HG03354 (cell line): ENCODE data around the gene NAT10.
"Not testable (repeated sequence)": the region's sequence is repeated elsewhere in the genome, so short reads cannot be mapped to it uniquely, and the experiment has no call there.

ENCODE experiments used
- ATAC-seq: cut with Tn5 transposase; IDR thresholded peaks from one replicate; pipeline ENCODE4 v1.9.1; 2021; ENCODE audit warnings: mild to moderate bottlenecking; ENCODE audit not compliant: unreplicated experiment, poor library complexity, severe bottlenecking

The NAT10 gene

GRCh38 chr11:34105079-34105956, at the start of gene NAT10:
Gene NAT10, plus strand, starts transcription at chr11:34105629. Its CDS starts 2,597 bp downstream, at chr11:34108226.
- ATAC-seq = peak; percentile 92

GRCh38 chr11:34056672-34057071, 48.8 kb upstream of the NAT10 start:
- ATAC-seq = no peak

GRCh38 chr11:34063061-34063795, 42.2 kb upstream of the NAT10 start:
- no peak for ATAC-seq

DNA sequence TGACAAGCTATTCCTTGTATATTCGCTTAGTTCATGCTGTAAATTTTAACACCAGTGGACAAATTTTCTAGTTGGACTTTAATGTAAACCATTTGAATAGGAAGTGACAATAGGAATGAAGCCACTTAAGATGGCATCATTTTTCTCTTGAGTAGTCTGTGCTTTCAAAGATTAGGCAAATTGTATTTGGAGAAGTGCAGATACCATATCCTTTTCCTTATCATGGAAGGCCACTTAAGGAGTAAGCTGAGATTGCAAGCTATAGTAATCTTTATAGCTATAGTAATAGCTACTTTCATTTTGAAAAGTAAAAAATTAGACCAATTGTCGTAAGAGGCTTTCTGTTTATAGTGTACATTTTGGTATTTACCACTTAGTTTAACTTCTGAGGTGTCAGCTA, 41.1 kb upstream of the NAT10 start:
- no peak for ATAC-seq

- no peak for ATAC-seq
Measured at GRCh38 chr11:34065505-34066203, 39.8 kb upstream of the NAT10 start.

DNA sequence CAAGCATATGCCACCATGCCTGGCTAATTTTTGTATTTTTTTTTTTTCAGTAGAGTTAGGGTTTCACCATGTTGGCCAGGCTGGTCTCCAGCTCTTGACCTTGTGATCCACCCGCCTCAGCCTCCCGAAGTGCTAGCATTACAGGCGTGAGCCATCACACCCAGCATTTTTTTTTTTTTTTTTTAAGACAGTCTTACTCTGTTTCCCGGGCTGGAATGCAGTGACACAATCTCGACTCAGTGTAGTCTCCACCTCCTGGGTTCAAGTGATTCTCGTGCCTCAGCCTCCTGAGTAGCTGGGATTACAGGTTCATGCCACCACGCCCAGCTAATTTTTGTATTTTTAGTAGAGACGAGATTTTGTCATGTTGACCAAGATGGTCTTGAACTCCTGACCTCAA, 38.7 kb upstream of the NAT10 start:
- not testable (repeated sequence) for ATAC-seq

DNA sequence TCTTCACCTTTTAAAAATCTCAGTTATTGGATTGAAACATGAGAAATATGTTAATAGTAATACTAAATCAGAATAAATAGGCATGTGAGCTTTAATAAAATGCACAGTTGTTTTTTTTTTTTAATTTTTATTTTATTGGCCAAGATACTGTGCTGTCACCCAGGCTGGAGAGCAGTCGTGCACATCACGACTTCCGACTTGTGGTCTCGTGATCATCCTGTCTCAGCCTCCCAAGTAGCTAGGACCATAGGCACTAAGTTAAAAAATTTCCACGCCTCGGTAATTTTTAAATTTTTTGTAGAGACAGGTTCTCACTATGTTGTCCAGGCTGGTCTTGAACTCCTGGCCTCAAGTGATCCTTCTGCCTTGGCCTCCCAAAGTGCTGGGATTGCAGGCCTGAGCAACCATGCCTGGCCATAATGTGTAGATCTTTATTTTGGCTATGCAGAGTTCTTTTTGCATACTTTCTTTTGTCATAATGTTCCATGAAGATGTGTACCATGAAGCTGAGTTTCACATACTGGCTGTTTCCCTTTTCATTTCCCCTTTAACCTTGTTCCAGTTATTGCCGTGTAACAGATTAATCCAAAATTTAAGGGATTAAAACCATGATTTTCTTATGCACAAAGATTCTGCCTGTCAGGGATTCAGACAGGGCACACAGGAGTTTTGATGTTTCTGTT, 37.9 kb upstream of the NAT10 start:
- no peak for ATAC-seq

GRCh38 chr11:34068111-34068510, 37.3 kb upstream of the NAT10 start:
- no peak for ATAC-seq

DNA sequence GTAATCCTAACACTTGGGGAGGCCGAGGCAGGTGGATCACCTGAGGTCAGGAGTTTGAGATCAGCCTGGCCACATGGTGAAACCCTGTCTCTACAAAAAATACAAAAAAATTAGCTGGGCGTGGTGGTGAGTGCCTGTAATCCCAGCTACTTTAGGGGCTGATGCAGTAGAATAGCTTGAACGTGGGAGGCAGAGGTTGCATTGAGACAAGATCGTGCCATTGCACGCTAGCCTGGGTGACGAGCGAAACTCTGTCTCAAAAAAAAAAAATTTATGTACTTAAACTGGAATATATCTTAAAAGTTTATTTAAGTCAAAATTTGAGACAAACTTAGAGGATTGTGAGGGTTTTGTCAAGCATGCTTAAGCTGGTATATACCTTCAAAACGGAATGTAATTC, 34.1 kb upstream of the NAT10 start:
- ATAC-seq = not testable (repeated sequence)

- ATAC-seq = no peak
Measured at GRCh38 chr11:34072041-34072440, 33.4 kb upstream of the NAT10 start.

GRCh38 chr11:34072832-34073231, 32.6 kb upstream of the NAT10 start:
- ATAC-seq = no peak

- ATAC-seq = no peak
Measured at GRCh38 chr11:34074391-34074790, 31.0 kb upstream of the NAT10 start.

- no peak for ATAC-seq
Measured at GRCh38 chr11:34075178-34075820, 30.1 kb upstream of the NAT10 start.

GRCh38 chr11:34080609-34081008, 24.8 kb upstream of the NAT10 start:
- no peak for ATAC-seq

- no peak for ATAC-seq
Measured at GRCh38 chr11:34084637-34085036, 20.8 kb upstream of the NAT10 start.

DNA sequence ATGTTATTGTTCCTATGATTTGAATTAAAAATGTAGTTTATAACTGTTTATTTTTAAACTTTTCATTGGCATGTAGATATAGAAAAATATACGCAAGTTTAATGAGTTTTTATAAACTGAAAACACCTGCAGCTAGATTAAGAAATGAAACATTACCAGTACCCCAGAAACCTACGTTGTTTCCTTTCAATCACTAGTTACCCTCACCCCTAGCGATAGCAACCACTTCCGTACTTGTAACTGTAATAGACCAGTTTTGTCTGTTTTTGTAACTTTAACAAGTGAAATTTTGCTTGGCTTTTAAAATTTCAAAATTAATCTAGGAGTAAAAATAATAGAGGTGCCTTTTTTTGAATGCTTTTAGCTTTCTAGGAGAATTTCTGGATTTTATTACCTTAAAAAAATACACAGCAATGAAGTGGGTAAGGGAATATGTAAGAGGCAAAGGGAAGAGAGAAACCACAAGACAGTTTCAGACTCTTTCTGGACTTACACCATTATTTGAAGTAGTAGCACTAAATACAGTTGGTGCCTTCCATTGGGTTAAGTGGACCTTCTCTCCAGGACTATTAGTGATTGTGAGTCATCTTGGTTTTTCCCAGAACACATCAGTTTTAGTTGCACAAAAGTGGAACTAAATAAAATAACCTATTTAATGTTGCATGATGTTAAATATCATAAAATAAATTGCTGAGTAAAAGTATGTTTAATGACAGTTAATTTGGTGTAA, 18.7 kb upstream of the NAT10 start:
- peak; percentile 87 for ATAC-seq

DNA sequence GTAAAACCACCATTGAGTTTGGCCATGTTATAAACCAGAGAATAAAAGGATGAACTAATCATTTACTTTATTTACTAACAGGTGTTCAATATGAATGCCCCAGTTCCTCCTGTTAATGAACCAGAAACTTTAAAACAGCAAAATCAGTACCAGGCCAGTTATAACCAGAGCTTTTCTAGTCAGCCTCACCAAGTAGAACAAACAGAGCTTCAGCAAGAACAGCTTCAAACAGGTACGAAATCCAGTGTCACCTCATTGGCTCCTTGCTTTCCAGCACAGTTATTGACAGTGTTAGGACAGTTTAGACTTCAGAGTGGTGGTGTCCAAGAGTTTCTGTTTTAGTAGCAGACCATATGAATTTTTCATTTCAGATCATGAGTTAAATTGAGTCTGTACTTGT, 13.6 kb upstream of the NAT10 start:
- ATAC-seq = peak; percentile 58

DNA sequence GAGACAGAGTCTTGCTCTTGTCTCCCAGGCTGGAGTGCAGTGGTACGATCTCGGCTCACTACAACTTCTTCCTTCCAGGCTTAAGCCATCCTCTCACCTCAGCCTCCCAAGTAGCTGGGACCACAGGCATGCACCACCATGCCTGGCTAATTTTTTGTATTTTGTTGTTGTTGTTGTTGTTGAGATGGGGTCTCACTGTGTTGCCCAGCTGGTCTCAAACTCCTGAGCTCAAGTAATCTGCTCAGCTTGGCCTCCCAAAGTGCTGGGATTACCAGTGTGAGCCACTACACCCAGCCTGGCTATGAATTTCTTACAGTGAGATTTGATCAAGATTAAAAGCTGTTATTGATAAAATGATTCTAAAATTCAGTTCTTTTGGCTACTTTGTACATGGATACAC, 10.5 kb upstream of the NAT10 start:
- ATAC-seq = not testable (repeated sequence)

DNA sequence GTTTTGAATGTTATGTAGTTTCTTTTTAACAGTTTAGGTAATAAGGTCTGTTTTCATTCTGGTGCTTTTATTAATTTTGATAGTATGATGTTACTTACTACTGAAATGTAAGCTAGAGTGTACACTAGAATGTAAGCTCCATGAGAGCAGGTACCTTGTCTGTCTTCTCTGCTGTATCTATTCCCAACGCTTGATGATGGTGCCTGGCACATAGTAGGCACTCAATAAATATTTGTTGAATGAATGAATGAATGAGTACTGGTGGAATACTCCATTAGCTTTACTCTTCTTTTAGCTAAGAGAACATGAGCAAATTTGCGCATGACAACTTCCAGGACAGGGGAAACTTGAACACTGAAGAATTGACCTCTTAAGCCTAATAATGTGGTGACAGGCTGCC, 6.6 kb upstream of the NAT10 start:
- no peak for ATAC-seq
